Measurements from ENCODE around the gene PCDHB11. TPM values are rescaled to one million over a fixed set of nuclear protein-coding genes. Genes with fewer than 3 reads are reported as not detected.

The PCDHB11 gene
- total RNA-seq, 4 donors from 2014 or later: 1.4 to 3.5 (median 2.1) TPM

GRCh38 chr5:141245250-141245717 lies 45.9 kb downstream of the PCDHB11 start, which contains the start of gene PCDHB15:
Gene PCDHB15, plus strand, starts transcription at chr5:141245395. Its CDS starts 184 bp downstream, at chr5:141245579.
- no peak for TF ChIP-seq CTCF (IDR thresholded peaks at IDR 0.05; ENCODE audit: low read depth)

- TF ChIP-seq CTCF (IDR thresholded peaks at IDR 0.05; ENCODE audit: low read depth): no peak
Observed at GRCh38 chr5:141250576-141250975, 51.1 kb downstream of the PCDHB11 start.

Other genes starting within 250 kb of the PCDHB11 start
- gene PCDHAC2, start 233.2 kb upstream of the PCDHB11 start, total RNA-seq: 1 to 10 TPM in 1 of 4 donors, under 1 TPM in 3; 0.49 to 1.1 (median 0.81) TPM
- not detected for gene PCDHB1, start 148.3 kb upstream of the PCDHB11 start, total RNA-seq
- gene PCDHB2, start 105.0 kb upstream of the PCDHB11 start, total RNA-seq: 1 to 10 TPM; 1.8 to 3.2 (median 2.1) TPM
- 1 to 10 TPM in 3 of 4 donors, under 1 TPM in 1; 0.85 to 3.8 (median 2.4) TPM for gene PCDHB3, start 99.2 kb upstream of the PCDHB11 start, total RNA-seq
- 1 to 10 TPM; 2.0 to 7.0 (median 4.1) TPM for gene PCDHB4, start 77.8 kb upstream of the PCDHB11 start, total RNA-seq
- 1 to 10 TPM in 2 of 4 donors, under 1 TPM in 2; 0.33 to 3.4 (median 1.6) TPM for gene PCDHB5, start 64.4 kb upstream of the PCDHB11 start, total RNA-seq
- 1 to 10 TPM in 1 of 4 donors, under 1 TPM in 2, not detected in 1; 0.85 to 1.3 (median 0.94) TPM for gene PCDHB6, start 49.6 kb upstream of the PCDHB11 start, total RNA-seq
- 1 to 10 TPM in 3 of 4 donors, under 1 TPM in 1; 0.49 to 1.5 (median 1.3) TPM for gene PCDHB7, start 27.0 kb upstream of the PCDHB11 start, total RNA-seq
- 1 to 10 TPM in 1 of 4 donors, under 1 TPM in 3; 0.38 to 1.1 (median 0.67) TPM for gene PCDHB8, start 21.8 kb upstream of the PCDHB11 start, total RNA-seq
- 1 to 10 TPM; 2.2 to 4.9 (median 2.7) TPM for gene PCDHB16, start 17.2 kb upstream of the PCDHB11 start, total RNA-seq
- gene PCDHB9, start 12.5 kb upstream of the PCDHB11 start, total RNA-seq: 1 to 10 TPM; 1.0 to 2.4 (median 2.1) TPM
- 1 to 10 TPM; 2.4 to 4.7 (median 2.4) TPM for gene PCDHB10, start 7.3 kb upstream of the PCDHB11 start, total RNA-seq
- gene PCDHB12, start 9.1 kb downstream of the PCDHB11 start, total RNA-seq: 1 to 10 TPM; 1.0 to 3.1 (median 2.3) TPM
- 1 to 10 TPM; 1.9 to 3.8 (median 2.8) TPM for gene PCDHB13, start 14.3 kb downstream of the PCDHB11 start, total RNA-seq
- gene PCDHB14, start 23.7 kb downstream of the PCDHB11 start, total RNA-seq: 1 to 10 TPM; 1.8 to 3.8 (median 2.1) TPM
- gene PCDHB15, start 45.8 kb downstream of the PCDHB11 start, total RNA-seq: 1 to 10 TPM in 2 of 4 donors, under 1 TPM in 2; 0.34 to 1.9 (median 0.96) TPM
- gene SLC25A2, start 104.4 kb downstream of the PCDHB11 start, total RNA-seq: 1 to 10 TPM in 2 of 4 donors, under 1 TPM in 2; 0.85 to 2.3 (median 1.0) TPM
- gene TAF7, start 121.2 kb downstream of the PCDHB11 start, total RNA-seq: 10 to 100 TPM; 41.1 to 77.9 (median 50.1) TPM
- under 1 TPM; under 0.01 to 0.38 (median 0.33) TPM for gene PCDHGA1, start 130.9 kb downstream of the PCDHB11 start, total RNA-seq
- 1 to 10 TPM; 2.3 to 6.5 (median 2.6) TPM for gene PCDHGA2, start 139.1 kb downstream of the PCDHB11 start, total RNA-seq
- gene PCDHGA3, start 144.2 kb downstream of the PCDHB11 start, total RNA-seq: 1 to 10 TPM; 1.8 to 3.6 (median 2.4) TPM
- 1 to 10 TPM in 3 of 4 donors, under 1 TPM in 1; 0.75 to 2.3 (median 1.5) TPM for gene PCDHGB1, start 150.5 kb downstream of the PCDHB11 start, total RNA-seq
- 1 to 10 TPM; 2.7 to 4.0 (median 3.5) TPM for gene PCDHGA4, start 155.4 kb downstream of the PCDHB11 start, total RNA-seq
- gene PCDHGB2, start 160.4 kb downstream of the PCDHB11 start, total RNA-seq: 1 to 10 TPM; 2.1 to 5.3 (median 3.8) TPM
- 1 to 10 TPM; 2.7 to 5.8 (median 3.3) TPM for gene PCDHGA5, start 164.5 kb downstream of the PCDHB11 start, total RNA-seq
- gene PCDHGB3, start 170.6 kb downstream of the PCDHB11 start, total RNA-seq: 1 to 10 TPM; 1.5 to 4.4 (median 1.9) TPM
- gene PCDHGA6, start 174.3 kb downstream of the PCDHB11 start, total RNA-seq: 1 to 10 TPM; 3.1 to 6.2 (median 3.4) TPM
- 1 to 10 TPM; 1.8 to 5.1 (median 3.7) TPM for gene PCDHGA7, start 183.1 kb downstream of the PCDHB11 start, total RNA-seq
- 1 to 10 TPM; 2.3 to 4.1 (median 3.1) TPM for gene PCDHGB4, start 188.1 kb downstream of the PCDHB11 start, total RNA-seq
- 1 to 10 TPM; 1.5 to 2.8 (median 1.5) TPM for gene PCDHGA8, start 193.0 kb downstream of the PCDHB11 start, total RNA-seq
- gene PCDHGB5, start 198.3 kb downstream of the PCDHB11 start, total RNA-seq: 1 to 10 TPM; 5.3 to 7.0 (median 6.7) TPM
- 1 to 10 TPM; 4.1 to 8.3 (median 5.6) TPM for gene PCDHGA9, start 203.2 kb downstream of the PCDHB11 start, total RNA-seq
- 1 to 10 TPM; 4.6 to 7.7 (median 5.8) TPM for gene PCDHGB6, start 208.4 kb downstream of the PCDHB11 start, total RNA-seq
- gene PCDHGA10, start 213.4 kb downstream of the PCDHB11 start, total RNA-seq: 1 to 10 TPM; 4.4 to 6.0 (median 4.6) TPM
- 10 to 100 TPM in 1 of 4 donors, 1 to 10 TPM in 3; 7.2 to 10.4 (median 8.2) TPM for gene PCDHGB7, start 218.1 kb downstream of the PCDHB11 start, total RNA-seq
- 1 to 10 TPM; 3.4 to 6.2 (median 4.2) TPM for gene PCDHGA11, start 221.4 kb downstream of the PCDHB11 start, total RNA-seq
- gene PCDHGA12, start 230.9 kb downstream of the PCDHB11 start, total RNA-seq: 1 to 10 TPM; 3.8 to 9.2 (median 5.7) TPM

Measured in subcutaneous adipose tissue (tissue), 4 donors.